Measurements from ENCODE around the gene HIPK2.

DNA sequence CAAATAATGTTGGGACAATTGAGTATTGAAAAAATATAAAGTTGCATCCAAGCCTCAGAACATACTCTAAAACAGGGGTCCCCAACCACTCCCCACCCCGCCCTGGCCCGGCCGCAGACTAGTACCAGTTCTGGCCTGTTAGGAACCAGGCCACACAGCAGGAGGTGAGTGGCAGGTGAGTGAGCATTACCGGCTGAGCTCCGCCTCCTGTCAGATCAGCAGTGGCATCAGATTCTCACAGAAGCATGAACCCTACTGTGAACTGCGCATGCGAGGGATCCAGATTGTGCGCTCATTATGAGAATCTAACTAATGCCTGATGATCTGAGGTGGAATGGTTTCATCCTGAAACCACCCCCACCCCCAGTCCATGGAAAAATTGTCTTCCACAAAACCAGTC is 19.4 kb downstream of the HIPK2 start:
- TF ChIP-seq CTCF (IDR thresholded peaks at IDR 0.05; ENCODE audit: low read length) (no peak), EZH2 (IDR thresholded peaks at IDR 0.05; ENCODE audit: borderline replicate concordance, low read length) (no peak)

Measured in OCI-LY1 (cell line).